ENCODE data around the gene SOHLH2.

Gene SOHLH2

DNA sequence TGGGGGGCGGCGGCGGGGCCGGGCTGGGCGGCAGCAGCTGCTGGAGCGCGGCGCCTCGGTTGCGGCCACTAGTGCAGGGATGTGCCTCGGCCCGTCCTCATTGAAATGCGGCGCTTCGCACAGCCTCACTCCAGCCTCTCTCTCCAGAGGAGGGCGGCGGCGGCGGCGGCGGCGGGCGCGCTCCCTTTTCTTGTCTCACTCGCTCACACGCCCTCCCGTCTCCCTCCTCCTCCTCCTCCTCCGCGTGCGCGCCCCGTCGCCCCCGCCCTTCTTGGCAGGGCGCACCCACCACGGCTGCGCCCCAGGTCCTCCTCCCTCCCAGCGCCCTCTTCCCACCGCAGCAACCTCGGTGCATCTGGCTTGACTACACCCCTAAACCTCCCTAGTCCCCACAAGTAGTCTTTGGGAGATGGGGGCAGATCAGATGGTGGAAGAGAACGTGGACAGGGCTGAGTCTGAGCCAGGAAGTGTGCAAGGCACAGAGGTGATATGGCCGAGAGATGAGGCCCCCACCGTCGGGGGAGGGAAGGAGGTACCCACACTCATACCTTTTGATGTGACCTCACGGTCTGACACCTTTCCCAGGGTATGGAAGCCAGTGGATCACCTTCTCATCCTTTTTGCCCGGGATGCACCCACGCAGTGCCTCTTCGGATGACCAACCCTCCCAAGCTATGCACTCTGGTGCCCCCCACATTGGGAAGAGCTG, 83.0 kb downstream of the SOHLH2 start, which contains the start of gene DCLK1:
TSS of gene DCLK1 (minus strand) at position 161 of the 709 bp plus-strand sequence.
- no peak for DNase-seq

GRCh38 chr13:36130552-36131221, 83.7 kb downstream of the SOHLH2 start:
- DNase-seq = no peak

GRCh38 chr13:36130193-36130551, 84.2 kb downstream of the SOHLH2 start:
- no peak for DNase-seq

DNA sequence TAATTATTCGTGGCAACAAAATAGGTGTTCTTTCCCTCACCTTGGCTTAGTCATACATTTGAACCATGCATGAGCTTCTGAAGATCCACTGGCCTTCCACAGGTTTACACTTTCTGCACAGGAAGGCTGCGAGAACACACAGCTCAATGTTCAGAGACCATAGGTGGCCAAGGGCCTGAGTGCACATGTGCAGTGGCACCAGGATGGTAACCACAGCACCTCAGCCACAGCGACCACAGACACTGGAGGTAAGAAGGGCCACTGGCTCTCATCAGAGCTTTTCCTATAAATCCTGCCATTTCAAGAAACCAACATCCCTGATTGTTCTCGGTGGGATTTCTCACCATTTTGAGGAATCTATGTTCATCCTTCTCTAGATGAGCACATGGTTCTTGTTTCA, 84.8 kb downstream of the SOHLH2 start:
- DNase-seq = no peak

GRCh38 chr13:36126491-36126890, 87.9 kb downstream of the SOHLH2 start:
- no peak for DNase-seq

DNA sequence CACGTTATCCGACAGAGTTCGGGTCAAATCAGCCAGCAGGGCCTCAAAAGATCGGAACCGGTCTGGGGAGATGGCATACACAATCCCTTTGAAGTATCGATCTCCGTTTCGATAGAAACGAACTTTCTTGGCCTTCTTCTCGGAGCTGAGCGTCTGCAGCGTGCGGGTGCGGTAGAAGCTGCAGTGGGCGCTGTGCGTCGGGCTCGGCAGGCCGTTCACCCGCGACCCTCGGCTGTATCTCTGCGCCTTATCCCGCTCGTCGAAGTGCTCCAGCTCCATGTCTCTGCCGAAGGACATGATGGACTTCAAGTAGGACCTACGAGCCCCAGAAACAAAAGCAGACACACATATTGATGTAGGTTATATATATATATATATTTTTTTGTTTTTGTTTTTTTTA, 88.5 kb downstream of the SOHLH2 start:
- DNase-seq = no peak

- no peak for DNase-seq
These were observed 90.0 kb downstream of the SOHLH2 start for GRCh38 chr13:36124236-36124822.

Measured in suppressor macrophage treated with lipopolysaccharide for 4 hours (primary cell).